ENCODE results near the gene RPS2.

DNA sequence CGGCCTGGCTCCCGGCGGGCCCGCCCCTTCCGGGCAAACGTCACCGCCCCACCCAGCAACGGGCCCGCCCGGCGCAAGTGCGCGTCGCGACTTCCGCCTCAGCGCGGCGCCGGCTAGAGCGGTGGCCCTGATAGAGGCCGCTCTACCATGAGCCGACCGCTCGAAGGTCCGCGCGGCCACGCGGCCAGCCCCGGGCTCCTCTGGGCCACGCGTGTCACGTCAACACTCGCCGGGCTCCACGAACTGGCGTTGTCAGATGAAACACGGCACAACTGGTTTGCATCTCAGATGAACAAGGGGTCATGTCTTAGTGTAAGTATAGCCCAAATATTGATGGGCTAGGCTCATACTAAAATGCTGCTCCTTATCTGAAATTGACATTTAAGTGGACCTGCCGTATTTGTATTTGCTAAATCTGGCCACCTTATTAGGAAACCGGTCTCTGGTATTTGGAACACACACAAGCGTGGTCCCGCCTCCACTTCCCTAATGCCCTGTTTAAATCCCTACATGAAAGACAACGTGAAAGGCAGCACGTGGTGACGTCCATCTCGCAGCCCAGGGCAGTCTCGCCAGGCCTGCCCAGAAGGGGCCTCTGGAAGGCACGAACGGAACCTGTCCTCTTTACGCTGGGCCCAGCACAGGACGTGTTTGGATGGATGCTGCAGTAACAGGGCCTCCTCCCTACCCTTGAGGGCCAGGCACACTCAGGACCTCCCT is 45.3 kb upstream of the RPS2 start, which contains the start of gene ZNF598:
- TF ChIP-seq, protein P1, sequence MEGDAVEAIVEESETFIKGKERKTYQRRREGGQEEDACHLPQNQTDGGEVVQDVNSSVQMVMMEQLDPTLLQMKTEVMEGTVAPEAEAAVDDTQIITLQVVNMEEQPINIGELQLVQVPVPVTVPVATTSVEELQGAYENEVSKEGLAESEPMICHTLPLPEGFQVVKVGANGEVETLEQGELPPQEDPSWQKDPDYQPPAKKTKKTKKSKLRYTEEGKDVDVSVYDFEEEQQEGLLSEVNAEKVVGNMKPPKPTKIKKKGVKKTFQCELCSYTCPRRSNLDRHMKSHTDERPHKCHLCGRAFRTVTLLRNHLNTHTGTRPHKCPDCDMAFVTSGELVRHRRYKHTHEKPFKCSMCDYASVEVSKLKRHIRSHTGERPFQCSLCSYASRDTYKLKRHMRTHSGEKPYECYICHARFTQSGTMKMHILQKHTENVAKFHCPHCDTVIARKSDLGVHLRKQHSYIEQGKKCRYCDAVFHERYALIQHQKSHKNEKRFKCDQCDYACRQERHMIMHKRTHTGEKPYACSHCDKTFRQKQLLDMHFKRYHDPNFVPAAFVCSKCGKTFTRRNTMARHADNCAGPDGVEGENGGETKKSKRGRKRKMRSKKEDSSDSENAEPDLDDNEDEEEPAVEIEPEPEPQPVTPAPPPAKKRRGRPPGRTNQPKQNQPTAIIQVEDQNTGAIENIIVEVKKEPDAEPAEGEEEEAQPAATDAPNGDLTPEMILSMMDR (IDR thresholded peaks at IDR 0.05; ENCODE audit: insufficient read depth, low read length) = no peak
- TF ChIP-seq POLR2AphosphoS5 (IDR thresholded peaks at IDR 0.05; ENCODE audit: low read depth) = peak; percentile 90

All from HL-60 (cell line).